SK-N-SH (cell line): ENCODE data around the gene CITED1. TPM values are rescaled to one million over a fixed set of nuclear protein-coding genes. Genes with fewer than 3 reads are reported as not detected.
A peak's percentile ranks its signal among the peaks of the same experiment; 100 is the strongest.

Experiments used
- CTCF ChIA-PET: fragments of 300-600, 350-600 bp; formaldehyde crosslinking; extraction: SDS; loops from one replicate; lab custom pipeline; 2021; lab: Yijun Ruan, JAX
- POLR2A ChIA-PET: fragments of 350-600 bp; sonication (Branson Sonifier 250); formaldehyde crosslinking; extraction: SDS; loops from one replicate; lab custom pipeline; 2020; ENCODE audit warnings: antibody characterized with exemption, inconsistent platforms; lab: Yijun Ruan, JAX
- DNase-seq: peaks from one replicate; pipeline ENCODE4 v3.0.0; 2012
- H2AFZ ChIP-seq: fragments of 200-600 bp; sonication (generic); 2 replicates; pipeline ENCODE4 v1.8.1; 2016; ENCODE audit warnings: antibody characterized with exemption, mild to moderate bottlenecking, low read depth
- H3F3A ChIP-seq: fragments of 200-600 bp; sonication (generic); replicated peaks from 2 replicates; pipeline ENCODE3; 2016; ENCODE audit warnings: antibody characterized with exemption, mild to moderate bottlenecking; ENCODE audit not compliant: insufficient read depth
- H3K27ac ChIP-seq, 2 experiments: fragments of 200-500 bp in 1 of 2; fragments of 200-600 bp in 1 of 2; sonication (Bioruptor generic) in 1 of 2; sonication (generic), shearing (Covaris generic) in 1 of 2; 2 replicates each; pipeline versions ENCODE4 v1.5.1 to v1.6.1; 2014 to 2016; ENCODE audit warnings: low read depth in 2 of 2, inconsistent platforms in 1 of 2, low read length in 1 of 2, mild to moderate bottlenecking in 1 of 2, mixed read lengths in 1 of 2
- H3K27me3 ChIP-seq: fragments of 200-600 bp; sonication (generic), shearing (Covaris generic); 2 replicates; pipeline ENCODE4 v1.6.1; 2016; ENCODE audit warnings: mixed run types; ENCODE audit not compliant: insufficient read depth
- H3K36me3 ChIP-seq, 2 experiments: fragments of 200-500 bp in 1 of 2; fragments of 200-600 bp in 1 of 2; sonication (Bioruptor generic) in 1 of 2; sonication (generic) in 1 of 2; replicated peaks in 1 of 2; 2 replicates each; pipeline versions ENCODE3 to v1.5.1; 2014 to 2016; ENCODE audit warnings: low read length in 1 of 2, mild to moderate bottlenecking in 1 of 2; ENCODE audit not compliant: insufficient read depth in 2 of 2, control insufficient read depth in 1 of 2
- H3K4me1 ChIP-seq, 2 experiments: fragments of 200-500 bp in 1 of 2; fragments of 200-600 bp in 1 of 2; sonication (Bioruptor generic) in 1 of 2; sonication (generic), shearing (Covaris generic) in 1 of 2; 2 replicates each; pipeline versions ENCODE4 v1.5.1 to v1.6.1; 2014 to 2016; ENCODE audit warnings: low read depth in 1 of 2, low read length in 1 of 2, mixed run types in 1 of 2; ENCODE audit not compliant: insufficient read depth in 2 of 2, control insufficient read depth in 1 of 2
- H3K4me2 ChIP-seq: fragments of 200-600 bp; sonication (generic), shearing (Covaris generic); 2 replicates; pipeline ENCODE4 v1.6.1; 2017; ENCODE audit warnings: mixed run types
- H3K4me3 ChIP-seq, 2 experiments: fragments of 200-500 bp in 1 of 2; fragments of 200-600 bp in 1 of 2; sonication (Bioruptor generic) in 1 of 2; sonication (generic), shearing (Covaris generic) in 1 of 2; 2 replicates each; pipeline versions ENCODE4 v1.5.1 to v1.8.1; 2014 to 2016; ENCODE audit warnings: low read depth in 2 of 2, inconsistent platforms in 1 of 2, low read length in 1 of 2, mild to moderate bottlenecking in 1 of 2, mixed read lengths in 1 of 2, moderate library complexity in 1 of 2
- H3K79me2 ChIP-seq: fragments of 200-600 bp; sonication (generic); 2 replicates; pipeline ENCODE4 v1.8.1; 2017; ENCODE audit warnings: mild to moderate bottlenecking; ENCODE audit not compliant: insufficient read depth
- H3K9ac ChIP-seq: fragments of 200-600 bp; sonication (generic); 2 replicates; pipeline ENCODE4 v1.6.1; 2017; ENCODE audit warnings: mixed run types
- H3K9me2 ChIP-seq: fragments of 200-600 bp; sonication (generic); 2 replicates; pipeline ENCODE4 v1.6.1; 2017; ENCODE audit warnings: mixed run types
- H3K9me3 ChIP-seq: fragments of 200-600 bp; sonication (generic); 2 replicates; pipeline ENCODE4 v1.6.1; 2017; ENCODE audit warnings: mixed run types, mild to moderate bottlenecking, moderate library complexity
- H4K20me1 ChIP-seq: fragments of 200-600 bp; sonication (generic); 2 replicates; pipeline ENCODE4 v1.6.1; 2017; ENCODE audit warnings: mild to moderate bottlenecking, mixed run types; ENCODE audit not compliant: insufficient read depth
- FOSL2 ChIP-seq: IDR thresholded peaks from 2 replicates; pipeline ENCODE4 v1.4.0; 2012; ENCODE audit warnings: low read depth, mild to moderate bottlenecking, moderate library complexity, borderline replicate concordance
- MAX ChIP-seq: IDR thresholded peaks from 2 replicates; pipeline ENCODE4 v1.4.0; 2012; ENCODE audit warnings: low read depth
- MEF2A ChIP-seq: IDR thresholded peaks from 2 replicates; pipeline ENCODE4 v1.4.0; 2012; ENCODE audit warnings: low read depth, borderline replicate concordance
- PBX3 ChIP-seq: IDR thresholded peaks from 2 replicates; pipeline ENCODE4; 2012
- RFX5 ChIP-seq: IDR thresholded peaks from 2 replicates; pipeline ENCODE4 v1.6.1; 2012; ENCODE audit warnings: mild to moderate bottlenecking, improper control_type of control experiment, low read length
- RXRA ChIP-seq: IDR thresholded peaks from 2 replicates; pipeline ENCODE4 v1.4.0; 2012; ENCODE audit warnings: low read depth, mild to moderate bottlenecking, borderline replicate concordance
- TAF1 ChIP-seq: IDR thresholded peaks from 2 replicates; pipeline ENCODE4 v1.6.1; 2012; ENCODE audit warnings: low read depth, mild to moderate bottlenecking, low read length, moderate library complexity, borderline replicate concordance
- TCF12 ChIP-seq: IDR thresholded peaks from 2 replicates; pipeline ENCODE4 v1.4.0; 2012
- USF2 ChIP-seq: fragments of 150-350 bp; IDR thresholded peaks from 2 replicates; pipeline ENCODE4 v1.6.1; 2017; ENCODE audit warnings: antibody characterized with exemption, low read length, low read depth, borderline replicate concordance
- WGBS: methylation state at CpG from one replicate; pipeline ENCODE4 v1.1.6; 2017; ENCODE audit warnings: low lambda C conversion rate; 5-methylcytosine and 5-hydroxymethylcytosine counted together
- polyA plus RNA-seq, 3 experiments: library from polyadenylated mRNA; depleted of rRNA; stranded (reverse); fragments of >200 nt; gene quantifications; 2 replicates each; pipeline ENCODE4 v1.2.3, GENCODE V29; 2012
- TF ChIP-seq, protein P1 (sequence below): fragments of 200-600 bp; sonication (generic); IDR thresholded peaks from 2 replicates; pipeline ENCODE4 v1.6.1; 2017; ENCODE audit warnings: antibody characterized with exemption, mild to moderate bottlenecking, moderate library complexity

The CITED1 gene
- polyA plus RNA-seq, 1 of the 3 experiments (the other 2 are of a cell fraction) = 0.44 TPM

DNA sequence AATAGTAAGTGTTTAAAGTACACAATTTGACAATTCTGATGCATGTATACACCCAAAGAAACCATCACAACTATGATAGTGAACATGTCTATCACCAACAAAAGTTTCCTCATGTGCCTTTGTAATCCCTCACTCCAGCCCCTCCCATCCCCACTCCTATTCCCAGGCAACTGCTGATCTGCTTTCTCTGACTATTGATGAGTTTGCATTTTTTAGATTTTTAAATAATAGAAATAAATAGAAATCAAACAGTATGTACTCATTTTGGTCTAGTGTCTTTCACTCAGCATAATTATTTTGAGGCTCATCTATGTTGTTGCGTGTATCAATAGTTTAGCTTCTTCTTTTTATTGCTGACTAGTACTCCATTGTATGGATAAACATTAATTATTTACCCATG is 23.4 kb downstream of the CITED1 start:
- no peak overlapping the region for H3K9ac ChIP-seq
- H3K9me3 ChIP-seq = no peaks in the 10 kb centered on the region
- no peaks in the 10 kb centered on the region for H3K4me1 ChIP-seq
- TF ChIP-seq, protein P1, sequence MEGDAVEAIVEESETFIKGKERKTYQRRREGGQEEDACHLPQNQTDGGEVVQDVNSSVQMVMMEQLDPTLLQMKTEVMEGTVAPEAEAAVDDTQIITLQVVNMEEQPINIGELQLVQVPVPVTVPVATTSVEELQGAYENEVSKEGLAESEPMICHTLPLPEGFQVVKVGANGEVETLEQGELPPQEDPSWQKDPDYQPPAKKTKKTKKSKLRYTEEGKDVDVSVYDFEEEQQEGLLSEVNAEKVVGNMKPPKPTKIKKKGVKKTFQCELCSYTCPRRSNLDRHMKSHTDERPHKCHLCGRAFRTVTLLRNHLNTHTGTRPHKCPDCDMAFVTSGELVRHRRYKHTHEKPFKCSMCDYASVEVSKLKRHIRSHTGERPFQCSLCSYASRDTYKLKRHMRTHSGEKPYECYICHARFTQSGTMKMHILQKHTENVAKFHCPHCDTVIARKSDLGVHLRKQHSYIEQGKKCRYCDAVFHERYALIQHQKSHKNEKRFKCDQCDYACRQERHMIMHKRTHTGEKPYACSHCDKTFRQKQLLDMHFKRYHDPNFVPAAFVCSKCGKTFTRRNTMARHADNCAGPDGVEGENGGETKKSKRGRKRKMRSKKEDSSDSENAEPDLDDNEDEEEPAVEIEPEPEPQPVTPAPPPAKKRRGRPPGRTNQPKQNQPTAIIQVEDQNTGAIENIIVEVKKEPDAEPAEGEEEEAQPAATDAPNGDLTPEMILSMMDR = no peak
- TF ChIP-seq USF2 (no peak), MEF2A (no peak), TAF1 (no peak)
- TF ChIP-seq, all 33 proteins: peak for 0
- H3K36me3 ChIP-seq = no peaks in the 10 kb centered on the region
- H3F3A ChIP-seq = peaks cover 8% of the 10 kb centered on the region
- peaks cover 6% of the 10 kb centered on the region; the same call in 1 of the 2 replicates for H3K27me3 ChIP-seq
- ChIA-PET CTCF (interaction anchor here (0.7 kb wide), 1 partner anchor 16 kb away, joined by 3 read pairs; no protein-coding TSS in a partner anchor), POLR2A (no interaction called here)
- no peaks in the 10 kb centered on the region for H4K20me1 ChIP-seq
- H3K9me2 ChIP-seq = no peaks in the 10 kb centered on the region
- no peak overlapping the region for H2AFZ ChIP-seq
- WGBS = 95% methylated on average over 1 of the region's 1 CpG
- no peak overlapping the region for H3K27ac ChIP-seq
- DNase-seq = no peak
- H3K4me2 ChIP-seq = no peak overlapping the region
- H3K79me2 ChIP-seq = no peaks in the 10 kb centered on the region
- H3K4me3 ChIP-seq = no peak overlapping the region

GRCh38 chrX:72280321-72280845 is 25.3 kb downstream of the CITED1 start:
- Histone ChIP-seq H3F3A (peaks cover 20% of the 10 kb centered on the region), H3K36me3 (peaks cover 9% of the 10 kb centered on the region in 2 experiments), H3K4me1 (peaks cover 5 to 7% of the 10 kb centered on the region in 2 experiments; a peak in 2 of 4 replicates), H3K4me2 (peak overlapping the region; percentile 16; the same call in 1 of the 2 replicates), H3K79me2 (peaks cover 17% of the 10 kb centered on the region), H2AFZ (peak overlapping the region; percentile 71), H3K9me2 (no peaks in the 10 kb centered on the region), H4K20me1 (peaks cover 12% of the 10 kb centered on the region), H3K9me3 (no peaks in the 10 kb centered on the region), H3K27ac (no peak overlapping the region), H3K4me3 (no peak overlapping the region), H3K9ac (no peak overlapping the region), H3K27me3 (peaks cover 6% of the 10 kb centered on the region; the same call in 1 of the 2 replicates)
- TF ChIP-seq MEF2A (no peak), RFX5 (no peak), RXRA (no peak), MAX (no peak), FOSL2 (peak; percentile 70; the same call in 1 of the 2 replicates), PBX3 (no peak; the same call in 1 of the 2 replicates), TCF12 (peak; percentile 39; the same call in 1 of the 2 replicates), USF2 (no peak)
- CTCF ChIA-PET = interaction anchor here (1.1 to 2.3 kb wide), 2 partner anchors 27 to 259 kb away, joined by 4 to 5 read pairs; no protein-coding TSS in a partner anchor
- DNase-seq = no peak
- WGBS = 26% methylated on average over 5 of the region's 5 CpGs
- POLR2A ChIA-PET = no interaction called here
